ENCODE data around the gene CD8A. TPM values are rescaled to one million over a fixed set of nuclear protein-coding genes. Genes with fewer than 3 reads are reported as not detected.

Gene CD8A
- total and polyA plus RNA-seq, 2 of the 8 experiments (the other 6 are each of a cell fraction or from before 2014, with no cell fraction given), result 0.14 to 0.39 TPM

GRCh38 chr2:86809481-86810121 is 18.9 kb upstream of the CD8A start:
- H3K27me3 ChIP-seq (replicated peaks in 1 of 4; ENCODE audit: control insufficient read depth in 3 of 4, extremely low read depth in 1 of 4, insufficient read depth in 3 of 4, low read length in 3 of 4), result peaks cover 0 to 20% (median 12%) of the 10 kb centered on the region in 4 experiments; a peak in 5 of 7 replicates
- DNase-seq (ENCODE audit: low read depth in 1 of 2, low spot score in 2 of 2), result no peak
- TF ChIP-seq ZNF274 (IDR thresholded peaks at IDR 0.05; ENCODE audit: borderline replicate concordance, extremely low read depth, low read length) (no peak), HDAC6 (IDR thresholded peaks at IDR 0.05; ENCODE audit: low read depth, low read length) (no peak), BCL11A (IDR thresholded peaks at IDR 0.05; ENCODE audit: low read depth in 2 of 2, low read length in 2 of 2) (no peak), EGR1 (IDR thresholded peaks at IDR 0.05; ENCODE audit: borderline replicate concordance, low read depth, low read length) (no peak), TAF7 (optimal IDR thresholded peaks at IDR 0.05; ENCODE audit: borderline replicate concordance, low read depth, low read length) (no peak), KDM1A (IDR thresholded peaks at IDR 0.05; ENCODE audit: borderline replicate concordance, low read length) (no peak), NANOG (IDR thresholded peaks at IDR 0.05; ENCODE audit: insufficient read depth, low read depth, low read length, poor library complexity, severe bottlenecking) (no peak), CEBPB (IDR thresholded peaks at IDR 0.05; ENCODE audit: low read depth, low read length) (no peak), KDM5A (IDR thresholded peaks at IDR 0.05; ENCODE audit: low read length) (no peak), RFX5 (IDR thresholded peaks at IDR 0.05; ENCODE audit: borderline replicate concordance, low read depth, low read length) (no peak), SP4 (IDR thresholded peaks at IDR 0.05; ENCODE audit: low read length) (no peak), E2F6 (IDR thresholded peaks at IDR 0.05) (no peak)

More at GRCh38 chr2:86809481-86810121, 18.9 kb upstream of the CD8A start:
- H4K5ac ChIP-seq (ENCODE audit: insufficient read length, low read depth, low read length), result no peak overlapping the region
- no peak overlapping the region for H3K4me3 ChIP-seq (ENCODE audit: extremely low read depth in 1 of 4, insufficient read depth in 2 of 4, low read depth in 3 of 4, low read length in 4 of 4)
- H2BK20ac ChIP-seq (ENCODE audit: low read length), result no peak overlapping the region
- no peak overlapping the region for H2AK5ac ChIP-seq (ENCODE audit: low read depth, low read length)
- 93% methylated on average over 24 of the region's 43 CpGs; no CpG with 5 or more reads in 1 of the 2 experiments for WGBS, 2 experiments (ENCODE audit: extremely low coverage in 1 of 2, insufficient coverage in 1 of 2, insufficient read length in 1 of 2, insufficient replicate concordance in 2 of 2, low coverage in 1 of 2, low lambda C conversion rate in 2 of 2, missing lambda C conversion rate in 1 of 2)
- H2AFZ ChIP-seq (ENCODE audit: low read length), result no peak overlapping the region
- no peak overlapping the region for H3K23ac ChIP-seq (ENCODE audit: insufficient read length)
- POLR2A ChIA-PET (ENCODE audit: partially characterized antibody), result interaction anchor here (0.7 kb wide), 1 partner anchor 1245 kb away, joined by 3 read pairs; no protein-coding TSS in a partner anchor
- H3K4me2 ChIP-seq (ENCODE audit: insufficient read depth in 1 of 2, low read depth in 2 of 2, low read length in 2 of 2), result no peak overlapping the region
- no peaks in the 10 kb centered on the region for H3K9me3 ChIP-seq (ENCODE audit: insufficient read depth in 2 of 2, low read depth in 1 of 2, low read length in 1 of 2)
- H3K27ac ChIP-seq (ENCODE audit: low read depth, low read length), result no peak overlapping the region
- no peak overlapping the region for H2BK5ac ChIP-seq (ENCODE audit: low read depth, low read length)
- H3K14ac ChIP-seq (ENCODE audit: insufficient read length), result no peak overlapping the region
- no peak for FAIRE-seq
- peak overlapping the region; percentile 61; the same call in 1 of the 2 replicates for H2BK15ac ChIP-seq (ENCODE audit: low read length)
- H4K20me1 ChIP-seq (replicated peaks in 1 of 2; ENCODE audit: control insufficient read depth in 1 of 2, insufficient read depth in 2 of 2, low read length in 2 of 2), result no peaks in the 10 kb centered on the region
- no peaks in the 10 kb centered on the region for H3K79me2 ChIP-seq (ENCODE audit: control insufficient read depth in 1 of 2, insufficient read depth in 2 of 2, low read length in 2 of 2)
- CTCF ChIA-PET (ENCODE audit: partially characterized antibody), result interaction anchor here (1.0 to 1.1 kb wide), 2 partner anchors 17 to 22 kb away, joined by 3 to 7 read pairs; no protein-coding TSS in a partner anchor
- peaks cover 0 to 3% (median 1%) of the 10 kb centered on the region in 4 experiments; a peak in 1 of 7 replicates for H3K4me1 ChIP-seq (replicated peaks in 1 of 4; ENCODE audit: control insufficient read depth in 3 of 4, insufficient read depth in 4 of 4, low read length in 3 of 4)
- H2BK12ac ChIP-seq (ENCODE audit: low read depth, low read length), result no peak overlapping the region
- no peaks in the 10 kb centered on the region for H3K36me3 ChIP-seq (ENCODE audit: control insufficient read depth in 2 of 4, insufficient read depth in 4 of 4, low read length in 3 of 4)
- no peaks in the 10 kb centered on the region for H3K79me1 ChIP-seq (ENCODE audit: low read depth, low read length)
- no peak overlapping the region for H3K9ac ChIP-seq (replicated peaks in 1 of 4; ENCODE audit: extremely low read depth in 1 of 4, low read depth in 3 of 4, low read length in 3 of 4)
- no peak overlapping the region for H3K18ac ChIP-seq (ENCODE audit: extremely low read depth, low read length)
- H2BK120ac ChIP-seq (replicated peaks; ENCODE audit: low read depth, low read length), result no peak overlapping the region
- peaks cover 8% of the 10 kb centered on the region; the same call in 1 of the 2 replicates for H3K23me2 ChIP-seq (ENCODE audit: low read depth, low read length)
- H3K4ac ChIP-seq (replicated peaks; ENCODE audit: insufficient read length, low read depth, low read length), result no peak overlapping the region
- H3K56ac ChIP-seq (replicated peaks; ENCODE audit: insufficient read length, low read depth, low read length), result no peak overlapping the region
- no peak overlapping the region; the same call in 1 of the 2 replicates for H4K8ac ChIP-seq (ENCODE audit: extremely low read depth, insufficient read depth, low read length)
- no peak overlapping the region for H4K91ac ChIP-seq (replicated peaks; ENCODE audit: insufficient read length, low read length)
